HG03060 (cell line): ENCODE measurements around the gene TRAF4.
"Not testable (repeated sequence)": the region's sequence is repeated elsewhere in the genome, so short reads cannot be mapped to it uniquely, and the experiment has no call there.

ENCODE experiments used
- ATAC-seq: cut with Tn5 transposase; IDR thresholded peaks from one replicate; pipeline ENCODE4 v1.9.1; 2021; ENCODE audit warnings: low read depth, moderate number of reproducible peaks; ENCODE audit not compliant: unreplicated experiment

The TRAF4 gene

DNA sequence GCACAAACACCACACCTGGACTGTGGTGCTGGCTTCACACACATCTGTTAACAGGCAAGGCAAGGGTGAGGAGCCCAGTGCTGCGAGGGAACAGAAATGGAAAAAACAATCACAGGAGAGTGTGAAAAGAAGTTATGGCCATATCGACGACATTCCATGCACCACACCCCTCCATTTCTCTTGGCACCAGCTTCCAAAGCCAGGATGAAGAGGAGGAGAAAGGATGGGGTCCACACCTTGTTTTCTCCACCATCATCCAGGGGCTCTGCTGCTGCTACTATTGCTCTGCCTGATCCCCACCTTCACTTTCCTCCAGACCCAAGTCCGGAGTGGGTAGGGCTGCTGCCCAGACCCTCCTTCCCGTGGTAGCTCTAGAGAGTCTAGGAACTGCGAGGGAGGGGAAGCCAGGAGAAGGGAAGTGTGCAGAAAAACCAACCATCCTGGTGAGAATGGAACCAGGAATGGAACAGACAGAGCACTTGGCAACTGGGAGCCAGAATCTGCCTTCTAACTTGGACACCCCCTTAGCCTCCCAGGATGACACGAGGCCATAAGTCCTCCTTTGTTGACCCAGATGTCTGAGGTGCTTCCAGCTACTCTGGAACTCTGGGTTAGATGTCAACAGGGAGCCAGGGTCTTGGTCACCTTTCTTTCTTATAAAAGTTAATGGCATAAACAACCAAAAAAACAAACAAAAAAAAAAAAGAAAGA lies 31.0 kb upstream of the TRAF4 start:
- ATAC-seq, result no peak

DNA sequence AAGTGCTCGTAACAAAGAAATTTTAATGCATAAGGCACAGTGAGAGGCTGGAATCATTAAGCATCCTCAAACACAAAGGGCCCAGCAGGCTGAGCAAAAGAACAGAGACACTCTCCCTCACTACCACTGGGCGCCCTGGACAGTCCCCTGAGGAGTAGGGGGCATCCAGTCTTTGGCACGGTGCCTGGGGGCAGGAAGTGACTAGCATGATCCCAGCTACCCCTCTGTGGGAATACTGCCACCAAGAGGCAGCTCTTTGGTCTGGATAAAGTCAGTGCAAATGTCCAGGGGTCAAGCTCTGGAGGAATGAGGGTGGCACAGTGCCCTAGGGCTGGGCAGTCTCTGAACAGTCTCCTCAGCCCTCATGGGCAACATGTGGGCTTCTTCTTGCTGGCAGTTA lies 29.5 kb upstream of the TRAF4 start:
- ATAC-seq, result no peak

DNA sequence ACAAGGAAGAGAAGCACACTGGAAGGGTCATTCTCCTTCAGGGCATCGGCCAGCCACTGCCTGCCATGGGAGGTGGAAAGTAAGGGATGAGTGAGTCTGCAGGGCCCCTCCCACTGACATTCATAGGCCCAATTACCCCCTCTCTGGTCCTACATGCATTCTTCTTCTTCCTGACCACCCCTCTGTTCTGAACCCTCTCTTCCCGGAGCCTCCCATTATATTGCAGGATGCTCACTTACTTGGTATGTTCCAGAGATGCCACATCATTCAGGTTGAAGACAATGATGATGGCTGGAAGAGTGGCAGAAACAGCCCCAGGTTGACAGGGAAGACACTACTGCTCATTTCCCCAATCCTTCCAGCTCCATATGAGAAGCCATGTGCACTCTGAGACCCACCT lies 28.6 kb upstream of the TRAF4 start:
- no peak for ATAC-seq

DNA sequence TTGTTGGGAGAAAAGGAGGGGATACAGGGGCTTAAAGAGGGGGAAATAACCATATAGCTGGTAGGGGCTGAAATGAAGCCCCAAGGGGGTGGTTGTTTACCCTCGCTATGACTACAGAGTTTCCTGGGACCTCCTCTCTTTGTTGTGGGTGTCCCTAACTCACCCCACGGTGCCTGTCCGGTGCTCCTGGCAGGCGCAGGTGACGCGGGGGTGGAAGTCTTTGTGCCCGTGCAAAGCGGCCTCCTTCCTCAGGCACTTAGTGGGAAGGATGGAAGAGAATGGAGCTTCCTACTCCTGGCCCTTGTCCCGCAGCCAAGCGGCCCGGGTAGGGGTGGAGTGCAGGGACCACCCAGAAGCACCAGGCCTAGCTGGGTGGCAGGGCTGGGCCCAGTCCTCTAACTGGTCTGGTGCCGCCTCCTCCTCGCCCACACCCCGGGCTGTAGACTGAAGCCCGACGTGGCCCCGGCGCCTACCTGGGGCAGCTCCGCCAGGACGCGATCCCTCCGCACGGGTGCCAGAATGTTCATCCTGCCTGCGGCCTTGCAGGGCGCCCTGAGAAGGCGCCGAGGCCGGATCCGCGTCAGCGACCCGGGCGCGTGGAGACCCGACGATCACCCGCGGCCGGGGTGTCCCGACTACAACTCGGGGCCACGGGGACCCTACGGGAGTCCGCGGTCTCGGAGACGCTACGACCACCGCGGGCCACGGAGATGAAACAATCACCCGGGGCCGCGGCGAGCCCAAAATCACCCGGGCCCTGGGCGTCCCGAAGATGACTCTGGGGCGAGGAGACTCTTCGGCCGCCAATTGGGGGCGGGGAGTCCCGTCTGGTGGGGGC lies 26.9 kb upstream of the TRAF4 start:
- ATAC-seq, result no peak

DNA sequence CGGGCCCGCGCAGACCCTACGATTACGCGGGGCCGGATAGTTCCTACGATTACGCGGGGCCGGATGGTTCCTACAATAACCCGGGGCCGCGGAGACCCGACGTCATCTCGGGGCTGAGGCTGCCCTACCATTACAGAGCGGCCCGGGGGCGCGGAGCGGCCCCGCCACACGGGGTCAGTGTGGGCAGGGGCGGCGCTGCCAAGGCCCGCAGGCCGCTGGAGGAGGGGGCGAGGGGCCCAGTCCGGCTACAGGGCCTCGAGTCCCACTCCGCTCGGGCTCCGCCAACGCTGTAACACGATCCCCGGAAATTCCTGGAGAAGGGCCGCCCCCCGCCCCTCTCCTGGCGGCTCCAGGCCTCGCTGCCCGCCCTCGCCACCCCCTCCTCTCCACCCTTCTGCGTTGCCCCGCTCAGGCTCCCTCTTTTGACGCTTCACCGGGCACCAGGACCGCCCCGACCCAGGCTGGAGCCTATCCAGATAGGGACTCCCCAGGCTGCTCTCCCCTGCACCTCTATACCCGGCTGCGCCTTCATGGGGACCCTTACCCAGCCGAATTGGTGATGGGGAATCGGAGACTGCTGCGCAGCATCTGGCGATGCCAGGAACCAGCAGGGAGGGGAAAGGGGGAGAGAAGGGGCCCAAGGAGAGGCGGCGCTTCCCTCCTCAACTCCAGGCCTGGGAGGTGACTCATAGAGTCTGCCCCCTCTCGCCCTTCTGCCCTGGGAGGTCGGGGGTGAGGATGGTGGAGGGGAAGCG lies 26.1 kb upstream of the TRAF4 start, which contains the start of gene RAB34:
Gene RAB34 (minus strand): TSS at position 291 of the 755 bp plus-strand sequence. CDS start 602 bp downstream, outside the sequence.
- no peak for ATAC-seq

DNA sequence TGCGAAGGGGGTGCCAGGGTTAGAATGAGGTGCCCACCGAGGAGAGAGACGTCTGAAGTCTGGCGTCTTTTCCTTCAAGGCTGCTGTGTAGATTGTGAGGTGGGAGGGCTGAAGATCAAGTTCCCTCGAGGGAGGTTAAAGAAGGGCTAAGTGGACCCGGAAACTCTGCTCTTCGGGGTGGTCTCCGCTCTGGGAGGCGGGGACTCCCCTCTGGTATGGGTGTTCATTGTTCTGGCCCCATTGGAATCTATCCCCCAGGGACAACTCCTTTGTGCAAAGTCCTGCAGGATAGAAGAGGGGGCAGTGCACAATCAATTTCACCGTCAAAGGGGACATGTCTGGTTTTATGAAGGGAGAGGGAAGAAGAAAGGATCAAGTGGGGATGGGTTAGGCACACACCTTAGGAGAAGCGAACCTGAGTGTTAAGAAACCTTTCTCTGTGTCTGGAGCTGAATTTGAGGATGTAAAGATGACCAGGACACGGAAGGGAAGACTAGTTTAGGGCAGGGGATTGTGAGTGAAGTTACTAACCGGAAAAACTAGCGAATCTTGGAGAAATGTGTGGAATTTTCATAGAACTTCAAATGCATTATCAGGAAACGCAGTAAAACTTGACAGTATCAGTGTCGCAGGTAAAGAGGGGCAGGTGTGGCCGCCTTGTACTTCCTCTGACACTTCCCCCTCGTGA lies 25.3 kb upstream of the TRAF4 start:
- ATAC-seq, result no peak

DNA sequence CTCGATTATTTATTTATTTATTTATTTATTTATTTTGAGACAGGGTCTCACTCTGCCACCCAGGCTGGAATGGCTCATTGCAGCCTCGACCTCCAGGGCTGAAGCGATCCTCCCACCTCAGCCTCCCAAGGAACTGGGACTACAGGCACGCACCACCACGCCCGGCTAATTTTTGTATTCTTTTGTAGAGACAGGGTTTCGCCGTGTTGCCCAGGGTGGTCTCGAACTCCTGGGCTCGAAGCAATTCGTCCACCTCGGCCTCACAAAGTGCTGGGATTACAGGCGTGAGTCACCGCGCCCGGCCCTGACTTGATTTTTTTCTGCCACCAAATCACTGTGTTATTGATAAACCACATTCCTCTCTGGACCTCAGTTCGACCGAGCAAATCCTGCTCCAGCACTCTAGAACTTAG lies 24.8 kb upstream of the TRAF4 start:
- ATAC-seq, result no peak

DNA sequence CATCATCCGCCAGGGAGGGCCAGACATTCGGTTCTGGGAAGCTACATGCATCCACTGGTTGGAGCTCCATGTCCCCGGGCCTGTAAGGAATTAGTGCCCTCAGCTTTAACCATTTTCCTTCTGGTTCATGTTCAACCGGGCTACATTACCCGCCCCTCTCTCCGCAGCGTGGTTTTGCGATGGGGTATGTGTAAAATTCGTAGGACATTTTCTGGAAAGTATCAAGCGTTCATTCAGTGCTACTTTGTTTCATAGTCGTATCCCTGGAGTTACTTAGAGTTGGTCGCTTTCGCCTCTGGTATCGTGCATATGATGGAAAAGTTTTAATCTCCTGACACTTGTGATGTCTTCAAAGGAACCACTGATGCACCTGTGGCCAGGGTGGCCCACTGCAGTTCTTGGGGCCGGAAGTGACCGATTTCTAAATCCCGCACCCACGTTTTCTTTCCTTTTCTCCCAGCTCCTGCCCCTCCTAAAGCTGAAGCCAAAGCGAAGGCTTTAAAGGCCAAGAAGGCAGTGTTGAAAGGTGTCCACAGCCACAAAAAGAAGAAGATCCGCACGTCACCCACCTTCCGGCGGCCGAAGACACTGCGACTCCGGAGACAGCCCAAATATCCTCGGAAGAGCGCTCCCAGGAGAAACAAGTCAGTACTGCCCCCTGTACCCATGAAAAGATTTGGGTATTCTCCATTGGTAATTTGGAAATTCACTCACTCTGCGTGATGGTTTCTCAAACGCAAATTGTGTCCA lies 23.4 kb upstream of the TRAF4 start:
- no peak for ATAC-seq

DNA sequence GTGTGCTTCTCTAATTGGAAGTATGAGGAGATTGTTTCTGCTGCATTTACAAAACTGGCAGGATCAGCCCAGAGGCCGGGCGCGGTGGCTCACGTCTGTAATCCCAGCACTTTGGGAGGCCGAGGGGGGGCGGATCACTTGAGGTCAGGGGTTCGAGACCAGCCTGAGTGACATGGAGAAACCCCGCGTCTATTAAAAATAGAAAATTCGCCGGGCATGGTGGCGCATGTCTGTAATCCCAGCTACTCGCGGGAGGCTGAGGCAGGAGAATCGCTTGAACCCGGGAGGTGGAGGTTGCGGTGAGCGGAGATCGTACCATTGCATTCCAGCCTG lies 22.8 kb upstream of the TRAF4 start:
- ATAC-seq, result not testable (repeated sequence)

DNA sequence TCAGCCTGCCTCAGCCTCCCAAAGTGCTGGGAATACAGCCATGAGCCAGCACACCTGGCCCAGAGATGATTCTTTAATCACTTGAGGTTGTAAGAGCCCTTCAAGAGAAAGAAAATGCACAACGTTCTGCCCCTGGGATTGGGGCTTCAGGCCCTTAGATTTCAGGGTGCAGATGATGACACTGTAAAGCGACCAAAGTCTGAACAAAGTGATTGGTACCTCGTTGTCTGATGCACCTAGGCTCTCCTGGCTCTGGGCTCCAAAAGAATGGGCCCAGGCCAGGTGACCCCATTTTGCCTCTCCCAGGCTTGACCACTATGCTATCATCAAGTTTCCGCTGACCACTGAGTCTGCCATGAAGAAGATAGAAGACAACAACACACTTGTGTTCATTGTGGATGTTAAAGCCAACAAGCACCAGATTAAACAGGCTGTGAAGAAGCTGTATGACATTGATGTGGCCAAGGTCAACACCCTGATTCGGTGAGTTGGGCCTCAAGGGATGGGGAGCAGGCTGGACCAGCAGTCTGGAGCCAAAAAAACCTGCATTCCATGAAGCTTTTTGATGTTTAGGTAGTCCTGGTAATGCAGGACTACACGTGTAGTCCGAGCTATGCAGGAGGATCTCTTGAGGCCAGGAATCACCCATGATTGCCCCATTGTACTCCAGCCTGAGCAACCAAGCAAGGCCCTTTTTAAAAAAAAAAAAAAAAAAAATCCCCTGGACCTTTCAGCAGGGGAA lies 21.2 kb upstream of the TRAF4 start:
- no peak for ATAC-seq

DNA sequence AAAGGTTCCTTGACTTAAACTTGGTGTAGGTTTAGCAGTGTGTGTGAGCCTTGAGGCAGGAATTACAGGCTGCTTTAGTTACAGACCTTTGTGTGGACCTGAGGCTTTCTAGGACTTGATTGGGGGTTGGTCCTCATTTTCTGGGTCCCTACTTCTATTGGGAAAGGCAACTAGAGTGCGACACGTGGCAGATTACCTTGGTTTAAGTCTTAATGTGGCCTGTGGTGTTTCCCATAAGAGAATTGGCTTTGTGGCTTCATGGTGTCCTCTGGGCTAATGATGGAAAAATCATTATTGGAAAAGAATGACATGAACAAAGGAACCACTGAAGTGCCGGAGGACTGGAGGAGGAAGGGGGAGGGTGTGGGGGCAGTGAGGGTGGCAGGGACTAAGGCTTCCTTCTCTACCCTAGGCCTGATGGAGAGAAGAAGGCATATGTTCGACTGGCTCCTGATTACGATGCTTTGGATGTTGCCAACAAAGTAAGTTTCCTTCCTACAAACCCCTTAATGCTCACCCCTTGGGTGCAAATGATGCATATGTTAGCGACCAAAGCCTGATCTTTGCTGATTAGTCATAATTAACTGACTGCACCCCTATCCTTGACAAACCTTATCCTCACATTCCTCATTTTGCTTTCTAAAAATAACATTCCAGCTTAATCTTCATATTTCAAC lies 20.5 kb upstream of the TRAF4 start:
- ATAC-seq, result no peak

DNA sequence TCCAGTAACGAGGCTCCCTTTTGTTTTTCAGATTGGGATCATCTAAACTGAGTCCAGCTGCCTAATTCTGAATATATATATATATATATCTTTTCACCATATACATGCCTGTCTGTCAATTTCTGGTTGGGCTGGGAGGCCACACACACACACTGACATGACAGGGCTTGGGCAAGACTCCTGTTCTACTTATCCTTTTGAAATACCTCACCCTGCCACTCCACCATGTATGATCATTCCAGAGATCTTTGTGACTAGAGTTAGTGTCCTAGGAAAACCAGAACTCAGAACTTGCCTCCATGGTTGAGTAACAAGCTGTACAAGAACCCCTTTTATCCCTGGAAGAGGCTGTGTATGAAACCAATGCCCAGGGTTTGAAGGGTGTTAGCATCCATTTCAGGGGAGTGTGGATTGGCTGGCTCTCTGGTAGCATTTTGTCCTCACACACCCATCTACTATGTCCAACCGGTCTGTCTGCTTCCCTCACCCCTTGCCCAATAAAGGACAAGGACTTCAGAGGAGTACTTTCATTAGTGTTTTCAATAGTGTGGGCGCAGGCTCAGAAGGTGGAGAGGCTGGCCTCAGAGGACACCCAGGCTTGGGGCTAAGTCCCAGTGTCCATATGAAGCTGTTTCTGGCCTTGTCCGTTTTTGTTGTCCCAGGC lies 19.8 kb upstream of the TRAF4 start:
- ATAC-seq, result not testable (repeated sequence)

DNA sequence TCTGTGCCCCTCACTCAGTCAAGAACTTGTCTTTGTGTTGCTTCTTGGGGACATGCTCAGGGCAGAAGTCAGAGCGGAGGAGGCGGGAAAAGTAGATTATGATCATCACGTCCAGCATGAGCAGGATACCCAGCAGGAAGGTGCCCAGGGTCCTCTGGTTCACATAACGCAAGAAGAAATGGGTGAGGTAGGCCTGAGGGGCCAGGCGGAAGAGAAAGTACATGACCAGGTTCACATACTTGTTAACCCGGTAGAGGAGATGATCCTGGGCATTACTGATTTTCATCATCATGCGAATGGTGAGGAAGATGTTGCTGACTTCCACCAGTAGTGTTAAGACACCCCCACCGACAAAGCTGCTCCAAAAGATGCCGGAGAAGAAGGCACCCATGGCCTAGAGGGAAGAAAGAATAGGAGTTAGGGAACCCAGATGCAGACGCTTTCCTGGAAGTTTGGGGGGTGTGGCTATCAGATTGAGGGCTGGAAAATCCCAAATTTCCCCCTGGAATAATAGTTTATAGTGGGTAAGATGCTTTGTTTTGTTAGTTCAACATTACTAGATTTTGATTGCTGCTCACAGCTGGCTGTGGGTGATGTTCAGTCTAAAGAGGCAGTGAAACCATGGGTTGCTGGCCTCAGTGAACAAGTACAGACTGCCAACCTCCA lies 19.2 kb upstream of the TRAF4 start:
- no peak for ATAC-seq

DNA sequence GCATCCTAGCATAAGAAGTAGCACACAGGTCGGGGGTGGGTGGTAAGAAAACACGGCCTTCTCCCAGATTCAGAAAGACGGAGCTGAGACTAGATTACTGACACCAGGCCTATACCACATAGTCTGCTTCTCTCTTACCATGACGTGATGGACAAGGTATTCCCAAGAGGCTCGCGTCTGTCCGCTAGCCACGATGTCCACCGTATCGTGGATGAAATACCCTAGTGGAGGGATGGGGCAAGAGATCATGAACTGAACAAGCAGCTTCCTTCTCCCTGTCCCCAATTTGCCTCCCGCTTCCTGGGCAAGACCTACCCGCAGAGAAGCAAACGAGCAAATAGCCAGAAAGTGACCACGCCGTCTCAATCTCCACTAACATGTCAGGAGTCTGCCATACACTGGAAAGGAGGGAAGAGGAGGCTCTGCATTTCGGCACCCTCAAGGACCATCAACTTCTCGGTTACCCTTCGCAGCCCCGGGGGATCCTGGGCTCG lies 18.6 kb upstream of the TRAF4 start:
- ATAC-seq, result no peak

DNA sequence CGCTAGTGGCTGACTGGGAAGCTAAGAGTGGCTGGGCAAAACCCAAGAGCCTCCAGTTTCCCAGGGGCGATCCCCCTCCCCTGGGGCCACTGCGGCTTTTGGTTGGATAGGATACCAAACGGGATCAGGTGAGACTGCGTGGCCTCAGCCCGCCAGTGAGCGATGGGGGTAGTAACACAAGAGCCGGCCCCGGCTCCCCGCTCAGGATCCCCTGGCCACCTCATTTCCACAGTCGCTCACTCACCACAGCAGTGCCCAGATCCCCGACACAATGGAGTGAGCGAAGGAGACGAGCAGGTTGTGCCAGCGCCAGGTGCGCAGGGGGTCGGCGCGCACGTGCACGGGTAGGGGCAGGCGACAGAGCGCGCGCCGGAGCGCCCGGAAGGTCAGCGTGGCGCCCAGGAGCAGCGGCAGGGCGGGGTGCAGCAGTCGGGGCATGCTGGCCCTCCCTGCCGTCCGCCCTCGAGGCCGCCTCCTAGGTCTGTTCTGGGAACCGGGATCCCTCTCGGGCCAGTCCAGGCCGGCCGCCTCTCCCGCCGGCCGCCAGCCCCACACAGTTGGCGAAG lies 18.1 kb upstream of the TRAF4 start:
- no peak for ATAC-seq

DNA sequence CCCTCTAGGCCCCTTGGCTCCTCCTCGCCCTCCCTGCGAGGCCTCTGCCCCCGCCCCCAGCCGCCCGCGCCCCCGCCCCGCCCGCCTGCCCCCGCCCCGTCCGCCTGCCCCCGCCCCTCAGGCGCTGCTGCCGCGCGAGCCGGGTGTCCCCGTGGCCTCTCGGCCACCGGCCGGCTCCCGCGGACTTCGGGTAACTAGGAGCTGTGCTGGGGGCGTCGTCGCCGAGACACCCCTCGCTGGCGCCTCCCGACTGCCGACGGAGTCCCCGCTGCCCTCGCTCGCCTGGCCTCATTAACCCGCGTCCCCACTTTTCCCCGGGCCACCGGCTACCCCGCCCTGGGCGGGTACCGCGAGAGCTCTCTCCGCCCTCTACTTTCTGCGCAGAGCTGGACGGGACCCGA lies 17.6 kb upstream of the TRAF4 start, which contains the start of gene TLCD1:
Gene TLCD1 (minus strand): TSS at position 8 of the 401 bp plus-strand sequence. CDS start 136 bp downstream, outside the sequence.
- no peak for ATAC-seq
